ENCODE data around the gene CDH12.
"Not testable (repeated sequence)": the region's sequence is repeated elsewhere in the genome, so short reads cannot be mapped to it uniquely, and the experiment has no call there.

GRCh38 chr5:22169226-22169625 is 683.9 kb downstream of the CDH12 start:
- TF ChIP-seq CTCF, POLR2AphosphoS5 (IDR thresholded peaks at IDR 0.05): not testable (repeated sequence)
